ENCODE results near the gene ACTC1. TPM values are rescaled to one million over a fixed set of nuclear protein-coding genes. Genes with fewer than 3 reads are reported as not detected.

Gene ACTC1
- polyA plus RNA-seq, 3 donors: not detected

GRCh38 chr15:34782901-34783300 lies 12.4 kb downstream of the ACTC1 start:
- intact Hi-C loops (cut with micrococcal nuclease): no loop called here
- WGBS (ENCODE audit: insufficient coverage): no CpG with 5 or more reads among the region's 3 CpGs
- no peak for TF ChIP-seq CTCF (IDR thresholded peaks at IDR 0.05)
- Histone ChIP-seq H3K4me2 (replicated peaks; ENCODE audit: extremely low read depth, low read length, poor library complexity, severe bottlenecking) (no peak overlapping the region), H2AFZ (ENCODE audit: insufficient read depth, low read depth, low read length, poor library complexity, severe bottlenecking) (no peak overlapping the region), H3K9me3 (replicated peaks in 1 of 2; ENCODE audit: control insufficient read depth in 1 of 2, insufficient read depth in 1 of 2, low read length in 2 of 2) (peaks cover 0 to 3% of the 10 kb centered on the region in 2 donors), H3K27ac (ENCODE audit: low read depth in 1 of 2, low read length in 2 of 2) (no peak overlapping the region), H3K36me3 (replicated peaks in 1 of 2; ENCODE audit: control insufficient read depth in 1 of 2, insufficient read depth in 2 of 2, low read length in 2 of 2) (no peaks in the 10 kb centered on the region), H3K9ac (ENCODE audit: insufficient read depth, low read length, poor library complexity, severe bottlenecking) (no peak overlapping the region), H3K27me3 (ENCODE audit: control insufficient read depth in 2 of 2, insufficient read depth in 2 of 2, low read length in 2 of 2) (no peaks in the 10 kb centered on the region), H3K4me1 (ENCODE audit: control insufficient read depth in 1 of 2, insufficient read depth in 2 of 2, low read length in 2 of 2) (no peaks in the 10 kb centered on the region), H3K79me2 (ENCODE audit: insufficient read depth, low read length) (no peaks in the 10 kb centered on the region), H4K20me1 (ENCODE audit: insufficient read depth, low read length) (no peaks in the 10 kb centered on the region), H3K4me3 (replicated peaks in 1 of 3; ENCODE audit: low read depth in 2 of 3, low read length in 3 of 3) (no peak overlapping the region)
- no peak for DNase-seq
- Mint-ChIP-seq H3K27me3 (ENCODE audit: low read depth in 3 of 3) (peaks cover 2 to 8% (median 3%) of the 10 kb centered on the region in 3 donors), H3K4me1 (no peaks in the 10 kb centered on the region), H3K36me3 (no peaks in the 10 kb centered on the region), H3K9me3 (peaks cover 0 to 11% (median 7%) of the 10 kb centered on the region in 7 donors), H3K4me3 (no peak overlapping the region), H3K27ac (no peak overlapping the region)

DNA sequence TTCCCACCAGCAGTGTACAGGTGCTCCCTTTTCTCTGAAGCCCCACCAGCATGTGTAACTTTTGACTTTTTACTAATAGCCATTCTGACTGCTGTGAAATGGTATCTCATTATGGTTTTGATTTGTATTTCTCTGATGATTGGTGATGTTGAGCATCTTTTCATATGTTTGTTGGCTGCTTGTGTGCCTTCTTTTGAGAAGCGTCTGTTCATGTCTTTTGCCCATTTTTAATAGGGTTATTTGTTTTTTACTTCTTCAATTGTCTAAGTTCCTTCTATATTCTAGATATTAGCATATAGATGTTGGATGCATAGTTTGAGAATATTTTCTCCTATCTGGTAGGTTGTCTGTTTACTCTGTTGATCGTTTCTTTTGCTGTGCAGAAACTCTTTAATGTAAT lies 14.6 kb downstream of the ACTC1 start:
- H2AFZ ChIP-seq (ENCODE audit: insufficient read depth, low read depth, low read length, poor library complexity, severe bottlenecking): no peak overlapping the region
- intact Hi-C loops (cut with micrococcal nuclease): no loop called here
- H3K9me3 Mint-ChIP-seq: peaks cover 0 to 11% (median 3%) of the 10 kb centered on the region in 7 donors
- no peaks in the 10 kb centered on the region for H3K36me3 ChIP-seq (replicated peaks in 1 of 2; ENCODE audit: control insufficient read depth in 1 of 2, insufficient read depth in 2 of 2, low read length in 2 of 2)
- no peak overlapping the region for H3K9ac ChIP-seq (ENCODE audit: insufficient read depth, low read length, poor library complexity, severe bottlenecking)
- TF ChIP-seq CTCF (IDR thresholded peaks at IDR 0.05): no peak
- no peaks in the 10 kb centered on the region for H3K4me1 Mint-ChIP-seq
- H3K4me2 ChIP-seq (replicated peaks; ENCODE audit: extremely low read depth, low read length, poor library complexity, severe bottlenecking): no peak overlapping the region
- no peak overlapping the region for H3K4me3 Mint-ChIP-seq
- no peaks in the 10 kb centered on the region for H3K36me3 Mint-ChIP-seq
- H3K9me3 ChIP-seq (replicated peaks in 1 of 2; ENCODE audit: control insufficient read depth in 1 of 2, insufficient read depth in 1 of 2, low read length in 2 of 2): peaks cover 0 to 3% of the 10 kb centered on the region in 2 donors
- peaks cover 2 to 10% (median 3%) of the 10 kb centered on the region in 3 donors for H3K27me3 Mint-ChIP-seq (ENCODE audit: low read depth in 3 of 3)
- H3K4me1 ChIP-seq (ENCODE audit: control insufficient read depth in 1 of 2, insufficient read depth in 2 of 2, low read length in 2 of 2): no peaks in the 10 kb centered on the region
- no peak overlapping the region for H3K27ac Mint-ChIP-seq
- no peak overlapping the region for H3K27ac ChIP-seq (ENCODE audit: low read depth in 1 of 2, low read length in 2 of 2)
- H3K27me3 ChIP-seq (ENCODE audit: control insufficient read depth in 2 of 2, insufficient read depth in 2 of 2, low read length in 2 of 2): no peaks in the 10 kb centered on the region
- WGBS (ENCODE audit: insufficient coverage): no CpG with 5 or more reads among the region's 2 CpGs
- H3K79me2 ChIP-seq (ENCODE audit: insufficient read depth, low read length): no peaks in the 10 kb centered on the region
- H3K4me3 ChIP-seq (replicated peaks in 1 of 3; ENCODE audit: low read depth in 2 of 3, low read length in 3 of 3): no peak overlapping the region
- DNase-seq: no peak
- no peaks in the 10 kb centered on the region for H4K20me1 ChIP-seq (ENCODE audit: insufficient read depth, low read length)

All from CD14-positive monocyte (primary cell).